Sigmoid colon (tissue), 4 donors: ENCODE results near the gene TBCA.

ENCODE experiments used
- CTCF ChIP-seq, 4 experiments: fragments of 450-650 bp in 3 of 4; fragments of 200-600 bp in 1 of 4; IDR thresholded peaks; one replicate each; pipeline ENCODE4 v1.5.1; 2016 to 2019; ENCODE audit warnings: antibody characterized with exemption in 4 of 4, mild to moderate bottlenecking in 3 of 4, moderate library complexity in 2 of 4
- POLR2A ChIP-seq, 2 donors: fragments of 450-650 bp; IDR thresholded peaks; one replicate each; pipeline ENCODE4 v1.6.1; 2016; ENCODE audit warnings: antibody characterized with exemption in 2 of 2, mild to moderate bottlenecking in 2 of 2, moderate library complexity in 2 of 2
- POLR2AphosphoS5 ChIP-seq, 4 donors: sonication (generic); formaldehyde crosslinking; IDR thresholded peaks; one replicate each; pipeline ENCODE4 v1.6.1; 2017; ENCODE audit warnings: antibody characterized with exemption in 4 of 4

GRCh38 chr5:77751328-77752023 is 24.7 kb downstream of the TBCA start:
- TF ChIP-seq CTCF (IDR thresholded peaks at IDR 0.05) (no peak), POLR2A (IDR thresholded peaks at IDR 0.05) (no peak), POLR2AphosphoS5 (IDR thresholded peaks at IDR 0.05) (no peak)
